GM13976 (cell line): ENCODE measurements around the gene AJUBA.
"Not testable (repeated sequence)": the region's sequence is repeated elsewhere in the genome, so short reads cannot be mapped to it uniquely, and the experiment has no call there.

Experiments used
- DNase-seq: peaks from one replicate; pipeline ENCODE4 v3.0.0; 2012; ENCODE audit warnings: low spot score
- in situ Hi-C: fragments of 300-500 bp; cut with MboI; formaldehyde crosslinking; loops from one replicate; pipeline ENCODE4 v1.12.0; 2022; ENCODE audit warnings: low sequenced_read_pairs, mixed read lengths, inconsistent platforms; ENCODE audit not compliant: unreplicated experiment
- TF ChIP-seq, protein P1 (sequence below): IDR thresholded peaks from 2 replicates; pipeline ENCODE4 v1.5.1; 2012; ENCODE audit warnings: borderline replicate concordance, mild to moderate bottlenecking; ENCODE audit not compliant: insufficient read depth; ENCODE audit errors: extremely low read depth, missing control alignments, control extremely low read depth

The AJUBA gene

DNA sequence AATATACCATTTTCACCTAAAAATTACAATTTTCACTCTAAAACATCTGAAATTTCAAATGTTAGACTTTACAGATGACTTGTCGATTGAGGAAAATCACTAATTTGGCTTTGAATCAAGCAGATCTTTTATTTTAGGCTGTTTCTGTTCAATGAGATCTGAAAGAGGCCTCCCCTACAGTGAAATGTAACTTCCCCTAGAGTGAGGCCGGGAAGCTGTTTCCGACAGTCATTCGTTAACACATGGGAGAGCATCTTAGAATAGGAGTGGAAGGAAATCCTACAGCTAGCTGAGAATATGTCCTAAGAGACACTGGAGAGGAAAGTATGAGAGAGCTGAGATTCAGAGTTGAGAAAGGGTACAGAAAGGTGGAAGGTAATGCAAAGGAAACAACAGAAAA, 33.3 kb upstream of the AJUBA start:
- in situ Hi-C loops = no loop called here
- no peak for DNase-seq
- TF ChIP-seq, protein P1, sequence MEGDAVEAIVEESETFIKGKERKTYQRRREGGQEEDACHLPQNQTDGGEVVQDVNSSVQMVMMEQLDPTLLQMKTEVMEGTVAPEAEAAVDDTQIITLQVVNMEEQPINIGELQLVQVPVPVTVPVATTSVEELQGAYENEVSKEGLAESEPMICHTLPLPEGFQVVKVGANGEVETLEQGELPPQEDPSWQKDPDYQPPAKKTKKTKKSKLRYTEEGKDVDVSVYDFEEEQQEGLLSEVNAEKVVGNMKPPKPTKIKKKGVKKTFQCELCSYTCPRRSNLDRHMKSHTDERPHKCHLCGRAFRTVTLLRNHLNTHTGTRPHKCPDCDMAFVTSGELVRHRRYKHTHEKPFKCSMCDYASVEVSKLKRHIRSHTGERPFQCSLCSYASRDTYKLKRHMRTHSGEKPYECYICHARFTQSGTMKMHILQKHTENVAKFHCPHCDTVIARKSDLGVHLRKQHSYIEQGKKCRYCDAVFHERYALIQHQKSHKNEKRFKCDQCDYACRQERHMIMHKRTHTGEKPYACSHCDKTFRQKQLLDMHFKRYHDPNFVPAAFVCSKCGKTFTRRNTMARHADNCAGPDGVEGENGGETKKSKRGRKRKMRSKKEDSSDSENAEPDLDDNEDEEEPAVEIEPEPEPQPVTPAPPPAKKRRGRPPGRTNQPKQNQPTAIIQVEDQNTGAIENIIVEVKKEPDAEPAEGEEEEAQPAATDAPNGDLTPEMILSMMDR = no peak

DNA sequence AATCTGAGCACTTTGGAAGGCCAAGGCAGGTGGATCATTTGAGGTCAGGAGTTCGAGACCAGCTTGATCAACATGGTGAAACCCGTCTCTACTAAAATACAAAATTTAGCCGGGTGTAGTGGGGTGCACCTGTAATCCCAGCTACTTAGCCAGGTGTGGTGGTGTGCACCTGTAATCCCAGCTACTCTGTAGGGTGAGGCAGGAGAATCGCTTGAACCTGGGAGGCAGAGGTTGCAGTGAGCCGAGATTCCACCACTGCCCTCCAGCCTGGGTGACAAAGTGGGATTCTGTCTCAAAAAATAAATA, 31.4 kb upstream of the AJUBA start:
- DNase-seq, in situ Hi-C loops: not testable (repeated sequence)

DNA sequence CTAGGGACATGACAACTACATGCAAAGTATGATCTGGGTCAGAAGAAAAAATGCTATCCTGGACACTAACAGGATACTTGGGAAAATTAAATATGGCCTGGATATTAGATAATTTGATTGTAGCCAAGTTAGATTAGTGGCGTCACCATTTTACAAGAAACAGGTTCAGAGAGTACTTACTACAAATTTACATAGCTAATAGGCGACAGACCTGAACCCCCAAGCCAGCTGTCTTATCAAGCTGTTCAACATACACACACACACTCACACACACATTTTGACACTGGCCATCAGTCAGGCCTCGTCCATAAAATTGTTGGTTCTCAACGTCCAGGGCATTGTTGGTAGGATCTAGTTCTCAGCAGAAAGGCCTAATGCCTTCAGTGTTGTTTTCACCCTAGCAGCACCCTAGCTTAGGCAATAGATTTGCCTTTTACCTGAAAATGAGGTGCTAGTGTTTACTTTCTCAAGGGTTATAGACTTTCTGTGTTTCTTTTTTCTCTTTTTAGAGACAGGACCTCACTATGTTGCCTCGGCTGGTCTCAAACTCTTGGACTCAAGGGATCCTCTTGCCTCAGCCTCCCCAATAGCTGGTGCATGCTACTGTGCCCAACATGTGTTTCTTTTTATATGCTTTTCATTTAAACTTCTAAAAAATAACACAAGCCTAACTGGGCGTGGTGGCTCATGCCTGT, 30.9 kb upstream of the AJUBA start:
- TF ChIP-seq, protein P1 = no peak
- no peak for DNase-seq
- in situ Hi-C loops = no loop called here

DNA sequence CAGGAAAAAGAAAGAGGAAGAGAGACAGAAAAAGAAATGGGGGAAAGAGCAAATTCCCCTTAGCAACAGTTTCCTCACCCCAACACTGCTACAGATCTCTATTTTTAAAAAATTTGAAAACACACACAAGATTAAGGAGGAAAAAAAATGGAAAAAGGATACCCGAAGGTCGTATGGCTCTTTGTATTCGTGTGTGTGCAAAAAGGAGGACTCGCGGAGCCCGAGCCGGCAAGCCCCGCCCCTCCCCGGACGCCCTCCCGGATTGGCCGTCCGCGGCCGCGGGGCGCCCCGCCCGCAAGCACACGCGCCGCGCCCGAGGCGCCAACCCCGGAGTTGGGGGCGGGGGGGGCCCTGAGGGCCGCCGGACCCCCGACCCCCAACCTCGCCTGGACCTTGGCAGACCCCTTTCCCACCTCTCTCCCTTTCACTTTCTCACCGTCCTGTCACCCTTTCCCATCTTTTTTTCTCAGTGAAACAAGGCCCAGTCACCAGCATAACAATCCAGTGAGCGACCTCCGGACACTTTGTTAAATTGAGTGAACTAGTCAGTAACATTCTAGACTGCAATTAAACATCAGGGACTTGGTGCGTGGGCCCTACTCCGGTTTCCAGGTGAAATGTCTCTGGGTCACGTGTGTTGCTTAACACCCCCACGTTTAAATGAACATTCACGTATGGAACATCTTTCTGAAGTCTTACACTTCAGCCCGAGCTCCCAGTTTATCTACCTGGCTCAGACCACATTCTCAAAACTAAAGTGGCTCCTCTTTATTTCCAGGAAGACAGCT, 27.8 kb upstream of the AJUBA start, which contains the start of gene C14orf93:
C14orf93 (minus strand) TSS at position 205 of the 788 bp plus-strand sequence. CDS start 11,120 bp downstream, outside the sequence.
- peak; percentile 92 for DNase-seq
- TF ChIP-seq, protein P1 = no peak
- in situ Hi-C loops = no loop called here

DNA sequence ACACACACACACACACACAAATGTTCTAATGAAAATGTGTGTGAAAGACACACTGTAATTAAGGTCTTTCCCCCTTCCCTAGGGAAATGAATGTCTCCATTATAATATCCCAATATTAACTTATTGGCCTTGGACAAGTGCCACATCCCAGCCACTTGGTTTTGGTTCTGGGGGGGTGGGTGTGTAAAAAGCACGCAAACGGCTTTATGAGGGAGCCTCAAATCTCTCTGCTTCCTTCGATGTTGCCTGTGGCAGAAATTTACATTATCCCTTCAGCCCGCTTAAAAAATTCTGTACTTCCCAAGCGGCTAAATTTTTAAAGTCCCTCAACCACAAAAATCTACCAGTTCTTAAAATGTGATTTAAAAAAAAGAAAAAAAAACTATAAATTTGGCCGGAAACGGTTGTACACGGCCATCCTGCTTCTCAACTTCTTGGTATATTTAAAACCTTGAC, 27.2 kb upstream of the AJUBA start:
- DNase-seq = no peak
- in situ Hi-C loops = no loop called here
- TF ChIP-seq, protein P1 = no peak

DNA sequence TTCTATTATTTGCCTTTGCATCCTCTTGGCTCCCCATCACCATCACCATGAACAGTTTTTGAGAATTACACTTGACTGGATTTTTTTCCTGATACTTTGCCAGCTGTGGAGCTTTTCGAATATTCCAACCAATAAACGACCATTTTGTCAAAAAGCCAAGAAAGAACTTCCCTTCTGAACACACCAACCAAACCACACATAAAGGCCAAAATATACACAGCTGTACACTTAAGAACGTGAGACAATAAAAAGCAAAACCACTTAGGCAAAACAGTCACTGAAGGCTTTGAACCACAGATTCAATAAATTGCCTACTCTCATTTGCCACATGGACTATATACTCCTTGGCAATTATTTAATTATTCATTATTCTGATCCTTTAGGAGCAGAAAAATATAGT, 26.5 kb upstream of the AJUBA start:
- in situ Hi-C loops = no loop called here
- TF ChIP-seq, protein P1 = no peak
- DNase-seq = no peak

DNA sequence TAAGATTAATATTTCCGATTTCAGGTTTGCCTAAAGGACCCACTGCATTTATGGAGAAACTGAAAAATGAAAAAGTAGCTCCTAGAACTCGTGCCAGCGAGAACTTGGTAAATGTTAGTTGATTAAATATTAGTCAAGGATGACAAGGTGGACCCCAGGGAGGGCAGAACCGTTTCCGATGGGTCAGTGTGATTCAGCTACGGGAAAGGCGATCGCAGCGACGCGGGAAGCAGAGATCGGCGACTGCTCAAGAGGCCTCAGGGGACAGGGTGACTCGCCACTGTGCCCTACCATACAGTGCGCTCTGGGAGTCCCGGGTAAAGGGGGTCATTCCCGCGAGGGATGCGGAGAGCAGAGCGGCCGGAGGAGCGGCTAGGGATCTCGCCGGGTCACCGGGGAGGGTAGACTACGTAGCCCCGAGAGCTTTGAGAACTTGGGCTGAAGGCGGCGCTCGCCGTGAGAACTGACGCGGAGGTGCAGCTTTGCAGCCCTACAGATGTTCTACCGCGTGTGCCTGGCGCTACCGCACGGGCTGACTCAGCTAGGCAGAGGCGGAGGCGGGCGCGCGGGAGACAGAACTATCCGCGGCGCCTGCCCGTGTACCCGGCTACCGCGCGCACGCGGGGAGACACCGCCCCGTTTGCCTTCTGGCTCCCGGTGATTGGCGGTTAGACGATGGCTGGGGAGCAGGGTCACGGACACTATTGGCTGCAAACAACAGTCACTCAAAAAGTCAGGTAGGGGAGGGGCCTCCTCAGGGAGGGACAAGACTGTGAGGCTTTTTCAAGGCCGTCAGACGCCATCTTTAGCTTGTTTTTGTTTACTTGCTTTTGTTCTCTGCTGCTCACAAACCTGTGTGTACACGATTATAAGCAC, 24.4 kb upstream of the AJUBA start:
- DNase-seq = peak; percentile 96
- in situ Hi-C loops = no loop called here
- TF ChIP-seq, protein P1 = peak; percentile 26
